HG03565 (cell line): ENCODE data around the gene FUZ.

Source experiments
- ATAC-seq: cut with Tn5 transposase; IDR thresholded peaks from one replicate; pipeline ENCODE4 v1.9.1; 2021; ENCODE audit warnings: mild to moderate bottlenecking, moderate library complexity; ENCODE audit not compliant: unreplicated experiment

The FUZ gene, protein sequence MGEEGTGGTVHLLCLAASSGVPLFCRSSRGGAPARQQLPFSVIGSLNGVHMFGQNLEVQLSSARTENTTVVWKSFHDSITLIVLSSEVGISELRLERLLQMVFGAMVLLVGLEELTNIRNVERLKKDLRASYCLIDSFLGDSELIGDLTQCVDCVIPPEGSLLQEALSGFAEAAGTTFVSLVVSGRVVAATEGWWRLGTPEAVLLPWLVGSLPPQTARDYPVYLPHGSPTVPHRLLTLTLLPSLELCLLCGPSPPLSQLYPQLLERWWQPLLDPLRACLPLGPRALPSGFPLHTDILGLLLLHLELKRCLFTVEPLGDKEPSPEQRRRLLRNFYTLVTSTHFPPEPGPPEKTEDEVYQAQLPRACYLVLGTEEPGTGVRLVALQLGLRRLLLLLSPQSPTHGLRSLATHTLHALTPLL

DNA sequence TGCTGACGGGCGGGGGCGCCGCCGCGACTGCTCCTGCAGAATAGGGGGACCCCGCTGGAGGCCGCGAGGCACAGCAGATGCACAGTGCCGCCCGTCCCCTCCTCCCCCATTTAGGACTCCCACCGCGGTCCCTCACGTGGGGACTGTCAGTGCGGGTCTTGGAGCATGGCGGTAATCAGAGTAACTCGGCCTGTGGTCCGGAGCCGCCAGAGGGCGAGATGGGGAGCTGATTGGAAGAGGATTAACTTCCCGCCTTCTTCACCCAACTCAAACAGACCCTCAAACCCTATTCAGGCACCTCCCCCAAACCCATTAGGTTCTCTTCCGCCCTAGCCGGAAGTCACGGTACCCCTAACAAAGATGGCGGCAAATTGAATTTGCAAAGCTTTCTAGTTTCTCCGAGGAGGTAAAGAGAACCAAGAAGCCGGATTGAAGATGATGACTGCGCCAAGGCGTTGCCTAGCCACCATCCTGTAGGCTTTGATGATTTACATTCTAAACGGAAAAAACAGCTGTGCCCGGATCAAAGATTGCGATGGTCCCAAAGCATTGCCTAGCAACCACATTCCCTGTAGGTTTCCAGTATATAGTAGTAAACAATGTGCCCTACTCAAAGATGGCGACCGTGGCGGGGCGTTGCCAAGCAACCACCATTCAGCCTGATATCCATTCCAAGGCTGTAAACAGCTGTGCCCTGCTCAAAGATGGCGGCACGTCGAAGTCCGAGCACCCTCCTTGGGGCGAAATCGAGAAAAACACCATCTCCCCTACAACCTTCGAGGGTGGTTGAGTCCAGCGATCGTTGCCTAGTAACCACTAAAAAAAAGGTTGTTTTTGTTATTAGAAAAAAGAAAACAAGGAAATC, at the start of gene FUZ:
Gene FUZ (minus strand): TSS at position 296 of the 865 bp plus-strand sequence. CDS start 186 bp downstream, at position 110.
- peak; percentile 49 for ATAC-seq

DNA sequence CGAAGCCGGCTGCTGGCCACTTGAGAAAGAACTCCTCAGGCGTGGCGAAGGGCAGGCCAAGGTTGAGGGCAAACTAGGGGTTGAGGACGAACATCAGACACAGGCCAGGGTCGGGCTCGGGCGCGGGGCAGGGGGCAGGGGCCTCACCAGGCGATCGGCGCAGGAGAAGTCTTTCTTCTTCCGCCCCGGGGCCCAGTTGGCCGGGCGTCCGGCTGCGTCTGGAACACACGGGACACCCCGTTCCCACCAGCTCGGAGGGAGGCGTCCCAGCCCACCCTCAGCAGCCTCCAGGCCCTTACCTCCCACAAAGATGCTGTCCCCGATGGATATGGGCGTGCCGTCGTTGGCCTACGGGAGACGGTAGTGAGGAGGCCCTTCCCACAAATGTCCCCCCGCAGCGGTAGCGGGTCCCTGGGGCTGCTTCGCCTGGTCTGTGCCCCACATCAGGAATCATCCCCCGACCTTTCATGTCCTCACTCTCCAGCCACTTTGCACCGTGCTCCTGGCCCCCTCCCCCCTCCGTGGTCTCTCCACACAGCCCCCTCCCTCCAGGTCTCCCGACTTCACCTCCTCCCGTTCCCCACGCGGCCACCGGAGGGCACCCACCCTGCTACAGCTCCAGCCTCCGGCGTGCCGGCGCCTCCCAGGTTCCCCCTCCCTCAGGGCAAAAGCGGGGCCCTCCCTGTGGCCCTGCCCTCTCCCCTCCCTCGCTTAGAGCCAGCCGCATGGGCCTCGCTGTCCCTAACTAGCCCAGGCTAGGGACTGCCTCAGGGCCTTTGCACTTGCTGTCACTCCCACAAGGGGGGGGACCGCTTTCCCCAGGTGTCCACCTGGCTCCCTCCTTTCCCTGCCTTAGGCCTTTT, 49.5 kb upstream of the FUZ start:
- ATAC-seq = no peak

DNA sequence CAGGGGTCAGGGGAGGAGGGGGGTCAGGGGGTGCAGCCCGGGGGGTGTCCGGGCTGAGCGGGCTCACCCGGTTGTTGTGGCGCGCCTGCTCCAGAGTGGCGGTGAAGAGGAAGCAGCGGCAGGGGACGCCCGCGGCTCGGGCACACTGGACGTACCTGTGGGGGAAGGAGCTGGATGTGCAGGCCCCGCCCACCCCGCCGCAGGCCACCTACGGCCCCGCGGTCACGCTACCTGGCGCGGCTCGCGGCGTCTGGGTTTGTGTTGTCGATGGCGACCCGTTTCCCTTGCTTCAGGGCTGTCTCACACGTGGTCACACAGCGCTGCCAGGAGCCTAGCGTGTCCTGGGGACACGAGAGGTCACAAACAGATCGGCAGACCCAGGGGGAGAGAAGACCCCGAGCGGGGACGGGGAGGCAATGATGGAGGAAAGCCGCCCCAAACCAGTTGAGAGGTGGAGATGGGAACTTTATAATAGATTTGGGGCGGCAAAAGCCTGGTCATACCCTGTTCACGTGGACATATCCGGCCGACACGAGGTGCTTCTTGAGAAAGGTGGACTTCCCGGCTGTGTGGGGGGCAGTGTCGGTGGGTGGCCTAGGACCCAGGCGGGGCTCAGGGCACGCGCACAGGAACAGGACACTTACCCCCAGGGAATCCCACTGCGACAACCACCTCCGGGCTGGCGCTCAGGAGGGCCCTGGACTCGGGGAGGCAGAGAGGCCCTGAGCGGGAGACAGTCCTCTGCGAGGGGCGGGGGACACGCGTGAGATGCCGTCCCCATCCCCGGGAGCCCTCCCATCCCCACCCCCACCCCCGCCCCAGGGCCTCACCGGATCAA, 48.7 kb upstream of the FUZ start:
- no peak for ATAC-seq

DNA sequence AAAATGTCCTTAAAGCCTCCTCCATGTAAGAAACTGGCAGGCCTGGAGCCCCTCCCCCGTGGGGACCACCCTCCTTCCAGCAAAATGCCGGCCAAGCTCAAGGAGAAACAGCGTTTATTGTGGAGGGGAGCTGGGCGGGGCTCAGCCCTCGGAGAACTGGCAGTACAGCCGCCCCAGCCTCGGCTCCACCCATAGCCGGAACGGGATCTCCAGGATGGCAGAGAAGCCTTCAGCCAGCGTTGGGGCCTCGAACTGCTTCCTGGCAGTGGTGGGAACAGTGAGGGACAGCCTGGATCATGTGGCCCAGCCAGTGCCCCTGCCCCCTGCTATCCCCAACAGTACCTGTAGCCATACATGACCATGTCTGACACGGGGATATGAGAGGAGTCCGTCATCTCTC, 48.0 kb upstream of the FUZ start:
- ATAC-seq = no peak

DNA sequence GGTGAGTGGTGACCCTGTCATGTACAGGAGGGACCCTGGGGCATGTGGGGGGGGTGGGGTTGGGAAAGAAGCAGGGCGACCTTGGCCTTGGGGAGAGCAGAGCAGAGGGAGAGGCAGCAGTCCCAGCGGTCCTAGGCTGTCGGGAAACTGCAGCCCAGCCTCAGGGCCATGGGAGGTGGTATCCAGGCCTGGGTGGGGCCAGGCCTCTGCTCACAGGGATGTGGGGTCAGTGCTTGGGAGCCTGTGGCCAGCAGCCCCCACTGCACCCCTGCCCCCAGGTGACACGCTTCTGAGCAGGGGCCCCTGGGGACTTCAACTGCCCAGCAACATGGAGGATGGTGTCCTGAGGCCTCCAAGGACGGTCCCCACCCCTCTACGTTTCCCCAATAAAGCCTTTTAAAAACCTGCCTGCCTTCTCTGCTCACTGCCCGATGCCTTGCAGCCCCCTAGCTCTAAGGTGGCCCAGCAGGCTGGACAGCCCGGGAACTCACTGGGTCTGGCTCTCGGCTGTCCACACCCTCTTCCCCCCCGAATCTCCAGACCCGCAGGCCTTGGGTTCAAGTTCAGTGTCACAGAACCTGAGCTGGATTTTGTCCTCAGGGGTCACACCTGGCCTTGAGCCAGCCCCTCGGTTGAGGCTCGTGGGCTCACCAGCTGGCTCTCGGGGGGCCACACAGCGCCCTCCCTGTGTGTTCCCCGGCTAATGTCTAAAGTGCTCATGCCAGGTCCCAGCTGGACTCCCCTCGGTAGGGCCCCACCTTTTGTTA, 47.4 kb upstream of the FUZ start:
- ATAC-seq = no peak

DNA sequence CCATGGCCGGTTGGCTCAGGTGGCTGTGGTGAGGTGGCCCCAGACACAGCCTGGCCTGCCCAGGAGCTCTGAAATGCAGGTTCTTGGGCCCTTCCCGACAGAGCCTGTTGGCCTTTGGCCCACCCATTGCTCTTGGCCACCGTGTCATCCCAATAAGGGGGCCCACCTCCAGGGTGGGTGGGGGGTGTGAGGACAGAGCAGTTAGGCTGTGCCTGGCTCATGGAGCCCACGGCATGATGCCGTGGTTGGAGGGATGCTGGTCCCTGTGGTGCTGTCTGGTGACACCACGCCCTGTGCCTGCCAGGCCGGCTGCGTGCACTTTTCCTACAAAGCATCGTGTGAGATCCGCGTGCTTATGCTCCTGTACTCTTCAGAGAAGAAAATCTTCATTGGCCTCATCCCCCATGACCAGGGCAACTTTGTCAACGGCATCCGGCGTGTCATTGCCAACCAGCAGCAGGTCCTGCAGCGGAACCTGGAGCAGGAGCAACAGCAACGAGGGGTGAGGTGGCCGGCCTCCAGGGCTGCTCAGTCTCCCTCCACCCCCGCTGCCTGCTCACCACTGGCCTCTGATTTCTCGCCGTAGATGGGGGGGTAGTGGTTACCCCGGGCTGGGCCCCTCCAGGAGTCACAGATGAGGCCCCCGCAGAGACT, 46.7 kb upstream of the FUZ start:
- ATAC-seq = no peak

DNA sequence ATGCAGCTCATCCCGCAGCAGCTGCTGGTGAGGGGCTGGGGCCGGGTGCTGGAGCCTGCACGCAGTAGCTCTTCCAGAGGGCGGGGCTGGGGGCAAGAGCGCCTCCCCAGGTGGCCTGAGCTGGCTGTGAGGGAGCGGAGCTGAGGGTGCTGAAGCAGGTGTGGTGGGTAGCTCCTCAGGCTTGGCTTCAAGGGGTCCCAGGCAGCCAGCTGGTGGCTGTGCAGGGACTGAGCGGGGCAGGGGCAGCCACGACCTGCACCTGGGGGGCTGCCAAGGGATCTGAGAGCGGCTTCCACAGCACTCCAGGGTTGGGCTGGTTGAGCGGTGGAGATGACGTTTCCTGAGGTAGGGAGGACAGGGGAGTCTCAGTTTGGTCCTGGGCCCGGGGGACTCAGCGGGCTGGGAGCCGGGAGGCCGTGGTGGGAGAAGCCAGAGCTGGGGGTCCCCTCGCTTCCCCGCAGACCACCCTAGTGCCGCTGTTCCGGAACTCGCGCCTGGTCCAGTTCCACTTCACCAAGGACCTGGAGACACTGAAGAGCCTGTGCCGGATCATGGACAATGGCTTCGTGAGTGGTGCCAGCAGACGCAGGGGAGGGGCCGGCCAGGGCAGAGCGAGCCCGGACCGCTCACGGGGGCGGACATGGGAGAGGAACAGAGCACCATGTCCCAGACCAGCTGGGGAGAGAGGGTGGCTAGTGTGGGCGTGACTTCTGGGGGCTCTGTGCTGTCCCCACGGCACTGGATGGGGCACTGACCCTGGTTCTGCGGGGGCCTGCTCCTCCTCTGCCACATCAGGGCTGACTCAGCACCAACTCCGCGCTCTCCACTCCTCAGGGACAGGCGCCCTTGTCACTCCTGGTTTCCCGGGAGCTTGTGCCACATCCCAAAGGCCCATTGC, 45.2 kb upstream of the FUZ start:
- ATAC-seq = no peak

DNA sequence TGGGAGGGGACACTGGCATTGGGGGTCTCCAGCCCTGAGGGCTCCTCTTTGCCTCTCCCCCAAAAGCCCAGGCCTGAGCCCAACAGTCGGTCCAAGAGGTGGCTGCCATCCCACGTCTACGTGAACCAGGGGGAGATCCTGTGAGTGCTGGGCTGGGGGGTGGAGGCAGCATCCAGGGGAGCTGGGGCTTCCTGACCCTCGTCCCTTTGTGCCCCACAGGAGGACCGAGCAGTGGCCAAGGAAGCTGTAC, 44.7 kb upstream of the FUZ start:
- no peak for ATAC-seq

DNA sequence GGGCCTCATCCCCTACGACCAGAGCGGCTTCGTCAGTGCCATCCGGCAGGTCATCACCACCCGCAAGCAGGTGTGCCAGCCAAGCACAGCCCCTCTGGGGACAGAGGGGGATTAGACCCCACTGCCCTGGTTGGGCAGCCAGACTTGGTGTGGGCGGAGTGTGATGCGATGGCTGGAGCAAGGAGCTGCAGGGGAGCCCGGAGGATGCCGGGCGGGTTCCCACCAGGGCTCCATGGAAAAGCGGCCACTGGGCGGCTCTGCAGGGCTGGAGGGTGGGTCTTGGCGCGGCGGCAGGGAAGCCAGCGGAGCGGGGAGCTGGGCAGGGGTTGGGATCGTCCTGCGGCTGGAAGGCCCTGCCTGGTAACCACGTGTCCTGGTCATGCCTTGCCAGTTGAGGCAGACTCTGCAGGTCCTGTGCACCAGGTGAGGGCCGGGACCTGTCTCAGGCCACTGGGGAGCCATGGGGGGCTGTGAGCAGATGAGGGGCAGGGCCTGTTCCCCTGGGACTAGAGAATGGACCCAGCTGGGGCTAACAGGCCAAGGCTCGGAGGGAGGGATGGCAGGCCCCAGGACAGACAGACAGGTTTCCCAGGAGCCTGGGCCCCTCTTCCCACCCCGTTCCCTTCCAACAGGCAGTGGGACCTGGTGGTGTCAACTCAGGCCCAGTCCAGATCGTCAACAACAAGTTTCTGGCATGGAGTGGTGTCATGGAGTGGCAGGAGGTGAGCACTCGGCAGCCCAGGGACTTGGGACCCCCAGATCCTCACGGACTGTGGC, 44.2 kb upstream of the FUZ start:
- ATAC-seq = no peak

DNA sequence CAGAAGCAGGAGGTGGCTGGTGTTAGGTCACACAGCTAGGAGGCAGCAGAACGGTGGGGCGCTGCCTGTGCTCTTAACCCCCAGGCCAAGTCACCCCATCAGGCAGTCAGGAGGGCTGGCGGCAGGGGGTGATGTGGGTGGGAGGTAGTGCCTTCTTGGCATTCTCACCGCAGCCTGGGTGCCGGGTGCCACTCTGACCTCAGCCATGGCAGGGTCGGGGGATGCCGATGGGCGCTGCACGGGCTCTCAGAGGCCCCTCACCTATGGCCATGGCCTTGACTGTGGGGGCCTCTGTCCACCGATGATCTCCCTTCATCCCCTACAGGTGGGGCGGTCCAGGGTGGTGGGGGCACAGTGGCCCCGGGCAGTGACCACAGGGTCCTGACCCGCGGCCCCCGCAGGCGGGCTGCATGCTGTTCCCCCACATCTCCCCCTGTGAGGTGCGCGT, 43.5 kb upstream of the FUZ start:
- no peak for ATAC-seq

DNA sequence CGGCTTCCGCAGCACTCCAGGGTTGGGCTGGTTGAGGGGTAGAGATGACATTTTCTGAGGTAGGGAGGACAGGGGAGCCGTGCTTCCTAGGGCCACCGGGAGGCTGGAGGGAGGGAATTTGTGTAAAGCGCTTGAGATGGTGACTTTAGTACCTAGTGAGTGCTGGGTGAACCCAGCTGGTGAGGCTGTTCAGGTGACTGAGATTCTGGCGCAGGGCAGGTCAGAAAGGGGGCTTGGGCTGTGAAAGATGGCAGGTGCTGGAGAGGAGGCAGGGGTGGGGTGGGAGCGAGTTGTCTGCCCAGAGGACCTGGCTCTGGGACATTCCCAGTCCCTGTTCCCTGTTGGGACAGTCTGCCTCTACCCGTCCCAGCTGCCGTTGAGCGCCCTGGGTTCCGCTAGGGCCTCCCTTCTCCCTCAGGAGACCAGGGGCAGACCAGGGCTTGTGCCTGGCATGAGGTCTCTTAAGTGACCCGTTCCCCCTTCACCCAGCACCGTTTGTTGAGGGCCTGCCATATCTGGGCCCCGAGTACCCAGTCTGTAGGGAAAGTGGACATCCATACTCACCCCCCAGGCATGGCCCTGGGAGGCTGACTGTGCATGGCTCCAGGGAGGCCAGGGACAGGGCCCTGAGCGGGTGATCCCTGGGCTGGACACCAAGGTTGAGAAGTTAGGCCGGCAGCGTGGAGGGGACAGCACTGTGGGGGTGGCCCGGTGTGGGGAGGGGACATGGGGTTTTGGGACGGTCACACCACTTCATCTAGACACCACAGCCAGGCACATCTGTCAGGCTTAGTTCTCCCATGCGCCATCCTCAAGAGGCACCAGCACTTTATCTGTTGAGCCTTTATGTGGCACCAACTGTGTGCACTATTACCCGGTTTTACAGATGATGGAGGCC, 42.8 kb upstream of the FUZ start:
- ATAC-seq = no peak

DNA sequence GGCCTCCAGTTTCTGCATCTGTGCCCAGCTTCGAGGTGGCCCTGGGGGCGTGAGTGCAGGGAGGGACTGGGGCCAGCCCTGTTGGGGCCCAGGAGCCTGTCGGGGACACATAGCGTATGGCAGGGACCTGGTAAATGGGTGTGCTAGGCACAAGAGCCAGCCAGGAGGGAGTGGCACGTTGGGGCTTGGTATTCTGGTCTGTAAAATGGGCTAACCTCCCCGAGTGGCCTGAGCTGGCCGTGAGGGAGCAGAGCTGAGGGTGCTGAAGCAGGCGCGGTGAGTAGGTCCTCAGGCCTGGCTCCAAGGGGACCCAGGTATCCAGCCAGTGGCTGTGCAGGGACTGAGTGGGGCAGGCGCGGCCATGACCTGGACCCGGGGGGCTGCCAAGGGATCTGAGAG, 42.2 kb upstream of the FUZ start:
- ATAC-seq = no peak

DNA sequence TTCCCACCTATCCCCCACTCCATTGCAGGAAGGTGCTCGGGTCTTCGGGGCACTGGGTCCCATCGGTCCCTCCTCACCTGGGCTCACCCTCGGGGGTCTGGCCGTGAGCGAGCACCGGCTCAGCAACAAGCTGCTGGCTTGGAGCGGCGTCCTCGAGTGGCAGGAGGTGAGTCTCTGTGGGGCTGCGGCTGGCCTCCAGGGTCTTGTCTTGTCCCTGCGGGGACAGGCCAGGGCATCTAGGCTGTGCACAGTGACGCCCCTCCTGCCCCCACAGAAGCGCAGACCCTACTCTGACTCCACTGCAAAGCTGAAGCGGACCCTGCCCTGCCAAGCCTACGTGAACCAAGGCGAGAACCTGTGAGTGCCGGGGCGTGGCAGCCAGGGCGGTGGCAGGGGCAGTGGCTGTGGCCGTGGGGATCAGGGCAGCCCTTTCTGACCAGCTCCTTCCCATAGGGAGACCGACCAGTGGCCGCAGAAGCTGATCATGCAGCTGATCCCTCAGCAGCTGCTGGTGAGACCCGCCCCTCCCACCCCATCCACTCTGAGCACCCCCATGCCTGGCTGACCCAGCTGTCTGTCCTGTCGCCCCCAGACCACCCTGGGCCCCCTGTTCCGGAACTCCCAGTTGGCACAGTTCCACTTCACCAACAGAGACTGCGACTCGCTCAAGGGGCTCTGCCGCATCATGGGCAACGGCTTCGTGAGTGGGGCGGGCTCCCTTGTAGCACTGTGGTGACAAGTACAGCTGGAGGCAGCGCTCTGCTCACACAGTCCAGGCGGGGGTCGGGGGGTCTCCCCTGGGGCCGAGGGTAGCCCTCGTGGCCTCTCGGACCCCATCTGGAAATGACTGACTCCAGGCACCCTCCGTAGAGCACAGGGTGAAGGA, 41.5 kb upstream of the FUZ start:
- ATAC-seq = no peak

DNA sequence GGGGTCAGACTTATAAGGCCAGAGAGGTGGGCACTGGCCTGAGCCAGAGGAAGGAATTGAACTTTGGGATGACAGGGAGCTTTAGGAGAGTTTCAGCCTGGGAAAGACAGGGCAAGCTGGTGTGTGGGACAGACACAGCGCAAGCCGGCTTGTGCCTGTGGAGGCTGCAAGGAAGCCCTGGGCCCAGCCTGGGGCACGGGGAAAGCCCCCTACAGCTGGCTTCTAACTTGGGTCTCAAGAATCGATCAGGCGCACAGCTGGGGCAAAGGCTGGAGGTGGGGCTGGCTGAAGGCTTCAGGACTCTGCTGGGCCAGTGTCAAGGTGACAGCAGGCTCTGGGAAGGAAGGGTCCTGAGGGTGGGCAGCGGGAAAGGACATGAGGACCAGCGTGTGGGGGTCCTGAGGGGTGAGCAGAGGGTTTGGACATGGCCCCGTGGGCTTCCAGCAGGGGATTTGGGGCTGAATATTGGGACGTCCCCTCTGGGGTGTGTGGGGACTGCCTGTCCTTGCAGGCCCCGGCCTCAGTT, 40.8 kb upstream of the FUZ start:
- ATAC-seq = no peak

DNA sequence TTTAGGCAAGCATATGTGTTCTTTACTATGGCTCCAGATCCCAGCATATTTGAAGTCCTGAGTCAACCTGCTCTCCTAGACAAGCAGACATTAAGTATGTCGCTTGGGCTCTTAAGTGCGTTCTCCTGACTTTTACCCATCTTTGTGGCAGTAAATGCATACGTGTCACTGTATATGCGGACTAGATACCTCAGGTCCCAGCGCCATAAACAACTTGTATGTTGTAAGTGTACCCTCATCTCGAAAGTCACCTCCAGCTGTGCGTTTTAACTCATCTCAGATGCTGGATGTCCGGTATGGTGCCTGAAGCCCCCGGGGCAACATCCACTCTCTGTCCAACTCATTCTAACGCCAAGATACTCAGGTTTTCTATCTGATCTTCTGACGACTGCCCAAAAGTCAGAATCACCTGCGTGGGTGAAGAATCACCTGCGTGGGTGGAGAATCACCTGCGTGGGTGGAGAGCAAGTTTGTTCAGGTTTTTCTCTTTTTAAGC, 39.6 kb upstream of the FUZ start:
- no peak for ATAC-seq
